HG03565 (cell line): ENCODE results near the gene PPP1R9A.

Source experiments
- ATAC-seq: cut with Tn5 transposase; IDR thresholded peaks from one replicate; pipeline ENCODE4 v1.9.1; 2021; ENCODE audit warnings: mild to moderate bottlenecking, moderate library complexity; ENCODE audit not compliant: unreplicated experiment

PPP1R9A gene

DNA sequence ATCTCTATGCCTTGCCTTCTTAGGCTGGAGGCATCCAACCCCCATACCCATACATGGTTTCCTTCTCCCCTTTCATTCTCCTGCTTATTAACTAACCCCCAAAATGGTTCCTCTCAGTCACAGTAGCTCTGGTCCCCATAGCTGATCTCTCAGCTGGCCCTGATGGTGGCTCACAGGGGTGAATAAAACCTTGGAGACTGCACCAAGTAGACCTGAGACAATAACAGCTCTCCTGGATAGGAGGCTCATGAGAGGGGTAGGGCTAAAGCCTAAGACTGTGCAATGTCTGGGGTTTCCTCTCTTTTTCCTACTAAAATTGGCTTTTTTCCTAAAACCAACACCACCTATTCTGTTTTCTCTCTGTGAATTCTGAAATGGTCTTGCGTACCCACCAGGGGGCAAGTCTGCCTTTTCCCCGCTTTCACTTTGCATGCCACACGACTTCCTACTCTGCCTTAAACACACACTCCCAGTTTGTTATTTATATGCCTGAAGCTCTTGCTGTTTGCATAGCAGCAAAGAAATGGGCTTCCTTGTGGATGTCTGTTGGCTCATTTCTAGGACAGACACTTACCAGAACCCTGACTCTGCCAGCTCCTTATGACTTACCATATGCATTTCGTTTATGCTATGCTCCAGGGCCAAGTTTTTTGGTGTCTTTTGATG is 435.4 kb downstream of the PPP1R9A start:
- ATAC-seq: no peak
